Heart right ventricle (tissue), 16 donors: Measurements from ENCODE around the gene ASPRV1. TPM values are rescaled to one million over a fixed set of nuclear protein-coding genes. Genes with fewer than 3 reads are reported as not detected.

Experiments used
- ATAC-seq, 8 donors: fragments of 200-7000 bp; cut with Tn5 transposase; one replicate each; pipeline ENCODE4 v1.9.1; 2020; ENCODE audit warnings: mild to moderate bottlenecking in 8 of 8, moderate library complexity in 8 of 8, moderate number of reproducible peaks in 1 of 8
- DNase-seq, 2 donors: peaks; one replicate each; pipeline ENCODE4 v3.0.0-alpha.2; 2020
- H3K27ac ChIP-seq, 10 donors: fragments of 200-600 bp; sonication (generic) in 2 of 10; one replicate each; pipeline versions ENCODE4 v1.5.0 to v1.8.0; 2020 to 2022; ENCODE audit warnings: mild to moderate bottlenecking in 3 of 10
- H3K27me3 ChIP-seq, 7 donors: fragments of 200-600 bp; one replicate each; pipeline ENCODE4 v1.8.0; 2021 to 2022; ENCODE audit warnings: mild to moderate bottlenecking in 2 of 7
- H3K36me3 ChIP-seq, 9 donors: fragments of 200-600 bp; sonication (generic) in 1 of 9; one replicate each; pipeline versions ENCODE4 v1.5.0 to v1.8.0; 2020 to 2022; ENCODE audit warnings: mild to moderate bottlenecking in 2 of 9
- H3K4me1 ChIP-seq, 9 donors: fragments of 200-600 bp; sonication (generic) in 1 of 9; one replicate each; pipeline versions ENCODE4 v1.5.0 to v1.8.0; 2020 to 2022; ENCODE audit warnings: mild to moderate bottlenecking in 4 of 9
- H3K4me3 ChIP-seq, 10 donors: fragments of 200-600 bp; sonication (generic) in 2 of 10; one replicate each; pipeline versions ENCODE4 v1.5.0 to v1.8.0; 2020 to 2022; ENCODE audit warnings: mild to moderate bottlenecking in 7 of 10, moderate library complexity in 2 of 10
- H3K9me3 ChIP-seq, 11 donors: fragments of 200-600 bp in 10 of 11; sonication (generic) in 2 of 11; one replicate each; pipeline versions ENCODE4 v1.5.0 to v1.8.0; 2013 to 2022; ENCODE audit warnings: mild to moderate bottlenecking in 2 of 11, control low read depth in 1 of 11, moderate library complexity in 1 of 11
- CTCF ChIP-seq, 9 donors: fragments of 200-600 bp; sonication (generic) in 2 of 9; IDR thresholded peaks; one replicate each; pipeline versions ENCODE4 v1.5.0 to v1.8.0; 2021 to 2022; ENCODE audit warnings: antibody characterized with exemption in 9 of 9, mild to moderate bottlenecking in 5 of 9, moderate library complexity in 1 of 9
- WGBS, 2 donors: extraction: QIAGEN DNeasy Blood & Tissue Kit; methylation state at CpG; one replicate each; pipeline ENCODE4 v1.1.7; 2013; ENCODE audit warnings: inconsistent platforms in 1 of 2; 5-methylcytosine and 5-hydroxymethylcytosine counted together
- intact Hi-C, 10 donors: fragments of 100-400 bp; cut with DNase I; formaldehyde crosslinking; loops; one replicate each; pipeline versions ENCODE4 v1.11.1 to v1.14.2; 2022
- polyA plus RNA-seq, 2 donors: library from polyadenylated mRNA; stranded (reverse); fragments of 200-250 nt; gene quantifications; one replicate each; pipeline ENCODE4 v1.2.3, GENCODE V29; 2013
- total RNA-seq, 10 donors: library from RNA; stranded (reverse); fragmentation: NEBNext Ultra II Directional in 3 of 10; extraction: Animal tissue kit (Norgen Biotek cat#: 25700) in 3 of 10; gene quantifications; one replicate each; pipeline versions ENCODE4 v1.2.1 to v1.2.4, GENCODE V29; 2021 to 2023
- donor health status: Arrhythmogenic right ventricular cardiomyopathy.
- donor health status: ischemic (EF 13 %, LVEDD 7.1; RV severe dilation, severe dysfunction).
- donor health status: healthy with polysubstance abuse.
- donor health status: DM: no; HTN: yes; CAD: no.
- donor health status: DM: no; HTN: no; CAD: no.
- donor health status: ischemic (EF 25% LVEDD 6.9; RV normal size, moderate dysfunction).
- donor health status: ischemic (EF 25% LVEDD 5.7; RV mildly dilated, moderate dysfunction).
- donor health status: healthy.
- donor health status: DM: yes; HTN: yes; CAD: no.
- donor health status: Ischemic cardiomyopathy.
- donor health status: ischemic (EF 35%, LVEDD 5.7; RV mildly dilated, moderate dysfunction).
- donor health status: nonischemic (EF 11% LVEDD 7.7; RV severe dilation, severe dysfunction).
- donor health status: DM: yes; HTN: yes; CAD: no.
- donor health status: PGD.
- donor health status: ischemic (EF 29% LVEDD 5.4; RV normal size, mild dysfunction).
- donor health status: nonischemic (EF 23%, LVEDD 6.1; RV moderate dilation, normal function).

Gene ASPRV1
- total and polyA plus RNA-seq, 12 donors, result 0.36 to 1.5 (median 0.94) TPM

- H3K4me3 ChIP-seq, result no peak overlapping the region
- intact Hi-C loops, result no loop called here
- H3K4me1 ChIP-seq, result peaks cover 0 to 73% (median 0%) of the 10 kb centered on the region in 9 donors
- H3K9me3 ChIP-seq, result no peaks in the 10 kb centered on the region
- WGBS, 2 donors, result 79 to 94% methylated on average over 3 of the region's 3 CpGs
- H3K27me3 ChIP-seq, result no peaks in the 10 kb centered on the region
- H3K36me3 ChIP-seq, result peaks cover 0 to 91% (median 16%) of the 10 kb centered on the region in 9 donors
- TF ChIP-seq CTCF (IDR thresholded peaks at IDR 0.05), result no peak
- ATAC-seq (peak in 1 of 8 donors; percentile 60), DNase-seq (no peak)
- peak overlapping the region in 1 of 10 donors; percentile 67 for H3K27ac ChIP-seq
Observed at GRCh38 chr2:69926849-69927515, 34.4 kb downstream of the ASPRV1 start.

GRCh38 chr2:69923116-69923515, 38.3 kb downstream of the ASPRV1 start:
- Histone ChIP-seq H3K36me3 (peaks cover 0 to 99% (median 19%) of the 10 kb centered on the region in 9 donors), H3K4me3 (no peak overlapping the region), H3K27me3 (no peaks in the 10 kb centered on the region), H3K9me3 (no peaks in the 10 kb centered on the region), H3K27ac (no peak overlapping the region), H3K4me1 (peaks cover 0 to 53% (median 4%) of the 10 kb centered on the region in 9 donors)
- no peak for TF ChIP-seq CTCF (IDR thresholded peaks at IDR 0.05)
- no peak for ATAC-seq
- 95 to 99% methylated on average over 3 of the region's 3 CpGs for WGBS, 2 donors
- DNase-seq, result no peak
- intact Hi-C loops, result no loop called here

- Histone ChIP-seq H3K27ac (peak overlapping the region in 8 of 10 donors; percentile 31 to 94 (median 58)), H3K36me3 (peaks cover 0 to 72% (median 12%) of the 10 kb centered on the region in 9 donors), H3K27me3 (no peaks in the 10 kb centered on the region), H3K4me1 (peaks cover 0 to 49% (median 27%) of the 10 kb centered on the region in 9 donors), H3K9me3 (no peaks in the 10 kb centered on the region), H3K4me3 (peak overlapping the region in 1 of 10 donors; percentile 82)
- ATAC-seq, result no peak
- intact Hi-C loops, result loop anchor here in 6 of 10 donors (5.0 to 10.0 kb wide), 5 partner anchors 154 to 376 kb away; partner anchors contain the start of genes PCBP1 (in 2 of the 6) and SNRPG (in 2 of the 6)
- WGBS, 2 donors, result 42 to 78% methylated on average over 3 of the region's 3 CpGs
- no peak for TF ChIP-seq CTCF (IDR thresholded peaks at IDR 0.05)
- DNase-seq, result no peak
Observed at GRCh38 chr2:69918401-69918800, 43.0 kb downstream of the ASPRV1 start.

GRCh38 chr2:69917852-69918251, 43.6 kb downstream of the ASPRV1 start:
- H3K27ac ChIP-seq, result peak overlapping the region in 8 of 10 donors; percentile 31 to 94 (median 58)
- no peaks in the 10 kb centered on the region for H3K27me3 ChIP-seq
- no peak for DNase-seq
- 51 to 62% methylated on average over 3 of the region's 3 CpGs for WGBS, 2 donors
- no peak for TF ChIP-seq CTCF (IDR thresholded peaks at IDR 0.05)
- no peak for ATAC-seq
- intact Hi-C loops, result loop anchor here in 6 of 10 donors (5.0 to 10.0 kb wide), 5 partner anchors 154 to 377 kb away; partner anchors contain the start of genes PCBP1 (in 2 of the 6) and SNRPG (in 2 of the 6)
- peaks cover 0 to 67% (median 8%) of the 10 kb centered on the region in 9 donors for H3K36me3 ChIP-seq
- H3K4me1 ChIP-seq, result peaks cover 0 to 49% (median 28%) of the 10 kb centered on the region in 9 donors
- H3K4me3 ChIP-seq, result peak overlapping the region in 1 of 10 donors; percentile 82
- H3K9me3 ChIP-seq, result no peaks in the 10 kb centered on the region
